Panc1 (cell line): ENCODE results near the gene GUCY2D. TPM values are rescaled to one million over a fixed set of nuclear protein-coding genes. Genes with fewer than 3 reads are reported as not detected.

Source experiments
- ATAC-seq: fragments of 200-7000 bp; cut with Tn5 transposase; 2 replicates; pipeline ENCODE4 v1.9.1; 2020; ENCODE audit warnings: mild to moderate bottlenecking, moderate library complexity
- BruUV-seq: library from RNA; stranded (reverse); fragments of 400-500 nt; replicated peaks from 2 replicates; lab custom pipeline; 2021; lab: Mats Ljungman, UMichigan
- CTCF ChIA-PET: fragments of 300-600 bp; sonication (Branson Sonifier 250); formaldehyde crosslinking; loops from one replicate; lab custom pipeline; 2022; ENCODE audit warnings: antibody characterized with exemption; lab: Charles Lee
- POLR2A ChIA-PET: fragments of 300-600 bp; sonication (Branson Sonifier 250); formaldehyde crosslinking; loops from one replicate; lab custom pipeline; 2022; ENCODE audit warnings: antibody characterized with exemption; lab: Charles Lee
- DNase-seq: peaks from one replicate; pipeline ENCODE4 v3.0.0-alpha.2; 2010; ENCODE audit warnings: low read depth, low spot score
- H3K27ac ChIP-seq: 2 replicates; pipeline ENCODE4 v1.5.1; 2011; ENCODE audit warnings: mild to moderate bottlenecking, low read length, inconsistent platforms
- H3K27me3 ChIP-seq: fragments of 200-500 bp; sonication (Bioruptor generic); 2 replicates; pipeline ENCODE4 v1.6.0; 2014; ENCODE audit warnings: low read length, inconsistent platforms; ENCODE audit not compliant: control insufficient read depth, insufficient read depth
- H3K36me3 ChIP-seq: fragments of 200-500 bp; sonication (Bioruptor generic); 2 replicates; pipeline ENCODE4 v1.5.1; 2014; ENCODE audit warnings: inconsistent platforms, mild to moderate bottlenecking, low read length, moderate library complexity; ENCODE audit not compliant: control insufficient read depth, insufficient read depth
- H3K4me1 ChIP-seq: 2 replicates; pipeline ENCODE4 v1.5.1; 2011; ENCODE audit warnings: inconsistent platforms, mild to moderate bottlenecking, low read length, moderate library complexity; ENCODE audit not compliant: control insufficient read depth, insufficient read depth
- H3K4me3 ChIP-seq, 2 experiments: 2 replicates each; pipeline ENCODE4 v1.5.1; 2011 to 2012; ENCODE audit warnings: low read depth in 2 of 2, low read length in 2 of 2, mild to moderate bottlenecking in 2 of 2, inconsistent platforms in 1 of 2, moderate library complexity in 1 of 2
- H3K9me3 ChIP-seq: fragments of 200-500 bp; sonication (Bioruptor generic); 2 replicates; pipeline ENCODE4 v1.5.1; 2014; ENCODE audit warnings: low read depth, mild to moderate bottlenecking, inconsistent platforms, low read length, moderate library complexity; ENCODE audit not compliant: control insufficient read depth, insufficient read depth
- POLR2AphosphoS5 ChIP-seq: IDR thresholded peaks from 2 replicates; pipeline ENCODE4 v1.6.1; 2012; ENCODE audit warnings: mild to moderate bottlenecking, low read depth, low read length, moderate library complexity
- SIN3A ChIP-seq: IDR thresholded peaks from 2 replicates; pipeline ENCODE4 v1.6.1; 2012; ENCODE audit warnings: low read depth, mild to moderate bottlenecking, low read length, moderate library complexity, borderline replicate concordance; ENCODE audit not compliant: insufficient read depth
- TCF7L2 ChIP-seq: IDR thresholded peaks from 2 replicates; pipeline ENCODE4 v1.6.1; 2011; ENCODE audit warnings: mild to moderate bottlenecking, low read depth, low read length, inconsistent platforms
- in situ Hi-C: cut with HindIII; loops from 2 replicates; pipeline ENCODE4 v1.10.0; 2016; ENCODE audit warnings: low sequenced_read_pairs, low pct_unique_long_range_greater_than_20kb
- intact Hi-C: fragments of 100-400 bp; cut with micrococcal nuclease; formaldehyde crosslinking; loops from one replicate; pipeline ENCODE4 v1.10.0; 2022; ENCODE audit not compliant: unreplicated experiment
- total RNA-seq: library from RNA; stranded (reverse); gene quantifications from one replicate; pipeline ENCODE4 v1.2.1, GENCODE V29; 2021; ENCODE audit not compliant: unreplicated experiment
- TF ChIP-seq, protein P1 (sequence below), 2 experiments: IDR thresholded peaks; 2 replicates each; pipeline ENCODE4 v1.6.1; 2011 to 2012; ENCODE audit warnings: low read depth in 2 of 2, control low read depth in 1 of 2, low read length in 1 of 2, mild to moderate bottlenecking in 1 of 2, moderate library complexity in 1 of 2; ENCODE audit not compliant: insufficient read depth in 1 of 2
- TF ChIP-seq, protein P2 (sequence below): fragments of 450-650 bp; IDR thresholded peaks from 2 replicates; pipeline ENCODE4 v1.5.1; 2017; ENCODE audit warnings: mild to moderate bottlenecking

The GUCY2D gene
- total RNA-seq, 1 experiment from 2014 or later = not detected

DNA sequence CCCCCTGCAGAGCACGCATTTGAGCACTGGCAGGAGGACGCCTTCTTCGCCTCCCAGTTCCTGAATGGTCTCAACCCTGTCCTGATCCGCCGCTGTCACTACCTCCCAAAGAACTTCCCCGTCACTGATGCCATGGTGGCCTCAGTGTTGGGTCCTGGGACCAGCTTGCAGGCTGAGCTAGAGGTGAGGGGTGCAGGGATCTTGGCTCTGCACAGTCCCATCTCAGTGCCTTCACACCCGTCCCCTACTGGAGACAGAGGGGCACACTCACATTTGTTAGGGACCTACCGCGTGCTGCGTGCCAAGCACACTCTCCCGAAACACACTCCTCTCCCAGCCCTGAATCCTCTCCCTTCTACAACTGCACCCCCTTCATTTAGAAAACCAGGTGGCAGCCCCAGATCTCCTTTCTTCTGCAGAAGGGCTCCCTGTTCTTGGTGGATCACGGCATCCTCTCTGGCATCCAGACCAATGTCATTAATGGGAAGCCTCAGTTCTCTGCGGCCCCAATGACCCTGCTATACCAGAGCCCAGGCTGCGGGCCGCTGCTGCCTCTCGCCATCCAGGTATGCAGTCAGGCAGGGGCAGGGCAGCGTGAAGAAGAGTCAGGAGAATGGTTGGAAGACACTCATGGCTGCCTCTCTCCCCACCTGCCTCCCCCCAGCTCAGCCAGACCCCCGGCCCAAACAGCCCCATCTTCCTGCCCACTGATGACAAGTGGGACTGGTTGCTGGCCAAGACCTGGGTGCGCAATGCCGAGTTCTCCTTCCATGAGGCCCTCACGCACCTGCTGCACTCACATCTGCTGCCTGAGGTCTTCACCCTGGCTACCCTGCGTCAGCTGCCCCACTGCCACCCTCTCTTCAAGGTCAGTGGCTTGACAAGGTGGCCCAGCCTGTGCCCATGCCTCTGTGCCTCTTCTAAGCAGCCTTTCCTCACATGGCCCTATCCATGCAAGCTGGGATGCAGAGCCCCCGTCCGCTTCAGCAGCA lies 42.7 kb downstream of the GUCY2D start:
- Histone ChIP-seq H3K36me3 (no peaks in the 10 kb centered on the region), H3K27ac (no peak overlapping the region), H3K9me3 (no peaks in the 10 kb centered on the region), H3K4me3 (no peak overlapping the region), H3K27me3 (no peaks in the 10 kb centered on the region), H3K4me1 (no peaks in the 10 kb centered on the region)
- BruUV-seq = no TSS peak
- intact Hi-C loops (no loop called here), in situ Hi-C loops (no loop called here)
- TF ChIP-seq TCF7L2 (no peak), SIN3A (no peak), POLR2AphosphoS5 (no peak)
- TF ChIP-seq, protein P1, sequence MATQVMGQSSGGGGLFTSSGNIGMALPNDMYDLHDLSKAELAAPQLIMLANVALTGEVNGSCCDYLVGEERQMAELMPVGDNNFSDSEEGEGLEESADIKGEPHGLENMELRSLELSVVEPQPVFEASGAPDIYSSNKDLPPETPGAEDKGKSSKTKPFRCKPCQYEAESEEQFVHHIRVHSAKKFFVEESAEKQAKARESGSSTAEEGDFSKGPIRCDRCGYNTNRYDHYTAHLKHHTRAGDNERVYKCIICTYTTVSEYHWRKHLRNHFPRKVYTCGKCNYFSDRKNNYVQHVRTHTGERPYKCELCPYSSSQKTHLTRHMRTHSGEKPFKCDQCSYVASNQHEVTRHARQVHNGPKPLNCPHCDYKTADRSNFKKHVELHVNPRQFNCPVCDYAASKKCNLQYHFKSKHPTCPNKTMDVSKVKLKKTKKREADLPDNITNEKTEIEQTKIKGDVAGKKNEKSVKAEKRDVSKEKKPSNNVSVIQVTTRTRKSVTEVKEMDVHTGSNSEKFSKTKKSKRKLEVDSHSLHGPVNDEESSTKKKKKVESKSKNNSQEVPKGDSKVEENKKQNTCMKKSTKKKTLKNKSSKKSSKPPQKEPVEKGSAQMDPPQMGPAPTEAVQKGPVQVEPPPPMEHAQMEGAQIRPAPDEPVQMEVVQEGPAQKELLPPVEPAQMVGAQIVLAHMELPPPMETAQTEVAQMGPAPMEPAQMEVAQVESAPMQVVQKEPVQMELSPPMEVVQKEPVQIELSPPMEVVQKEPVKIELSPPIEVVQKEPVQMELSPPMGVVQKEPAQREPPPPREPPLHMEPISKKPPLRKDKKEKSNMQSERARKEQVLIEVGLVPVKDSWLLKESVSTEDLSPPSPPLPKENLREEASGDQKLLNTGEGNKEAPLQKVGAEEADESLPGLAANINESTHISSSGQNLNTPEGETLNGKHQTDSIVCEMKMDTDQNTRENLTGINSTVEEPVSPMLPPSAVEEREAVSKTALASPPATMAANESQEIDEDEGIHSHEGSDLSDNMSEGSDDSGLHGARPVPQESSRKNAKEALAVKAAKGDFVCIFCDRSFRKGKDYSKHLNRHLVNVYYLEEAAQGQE (IDR thresholded peaks at IDR 0.05; ENCODE audit: insufficient read depth in 1 of 2, low read depth in 2 of 2, low read length in 1 of 2) = no peak
- TF ChIP-seq, protein P2, sequence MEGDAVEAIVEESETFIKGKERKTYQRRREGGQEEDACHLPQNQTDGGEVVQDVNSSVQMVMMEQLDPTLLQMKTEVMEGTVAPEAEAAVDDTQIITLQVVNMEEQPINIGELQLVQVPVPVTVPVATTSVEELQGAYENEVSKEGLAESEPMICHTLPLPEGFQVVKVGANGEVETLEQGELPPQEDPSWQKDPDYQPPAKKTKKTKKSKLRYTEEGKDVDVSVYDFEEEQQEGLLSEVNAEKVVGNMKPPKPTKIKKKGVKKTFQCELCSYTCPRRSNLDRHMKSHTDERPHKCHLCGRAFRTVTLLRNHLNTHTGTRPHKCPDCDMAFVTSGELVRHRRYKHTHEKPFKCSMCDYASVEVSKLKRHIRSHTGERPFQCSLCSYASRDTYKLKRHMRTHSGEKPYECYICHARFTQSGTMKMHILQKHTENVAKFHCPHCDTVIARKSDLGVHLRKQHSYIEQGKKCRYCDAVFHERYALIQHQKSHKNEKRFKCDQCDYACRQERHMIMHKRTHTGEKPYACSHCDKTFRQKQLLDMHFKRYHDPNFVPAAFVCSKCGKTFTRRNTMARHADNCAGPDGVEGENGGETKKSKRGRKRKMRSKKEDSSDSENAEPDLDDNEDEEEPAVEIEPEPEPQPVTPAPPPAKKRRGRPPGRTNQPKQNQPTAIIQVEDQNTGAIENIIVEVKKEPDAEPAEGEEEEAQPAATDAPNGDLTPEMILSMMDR = no peak
- no peak for DNase-seq
- CTCF ChIA-PET = no interaction called here
- no peak for ATAC-seq
- POLR2A ChIA-PET = no interaction called here

DNA sequence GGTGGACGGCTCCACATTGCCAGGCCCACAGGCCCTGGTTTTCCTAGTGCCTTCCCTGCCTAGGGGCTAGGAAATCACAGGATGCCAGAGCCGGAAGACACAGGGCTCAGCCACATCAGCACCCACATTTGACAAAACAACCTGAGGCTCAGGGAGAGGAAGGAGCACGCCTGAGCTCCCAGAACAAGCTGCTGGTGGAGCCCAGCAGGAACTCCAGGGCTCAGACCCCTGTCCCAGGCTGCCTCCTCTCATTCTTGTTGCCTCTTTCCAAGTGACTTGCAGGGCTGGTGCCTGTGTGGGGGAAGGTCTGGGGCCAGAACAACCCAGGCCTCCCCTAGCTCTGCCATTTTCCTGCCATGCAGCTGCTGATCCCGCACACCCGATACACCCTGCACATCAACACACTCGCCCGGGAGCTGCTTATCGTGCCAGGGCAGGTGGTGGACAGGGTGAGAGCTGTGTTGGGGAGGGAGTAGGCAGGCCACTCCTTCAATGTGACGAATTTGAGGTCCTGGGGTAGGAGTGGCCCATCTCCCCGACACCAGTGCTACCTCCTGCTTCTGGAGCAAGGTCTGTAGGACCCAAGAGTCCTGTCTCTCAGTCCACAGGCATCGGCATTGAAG lies 44.0 kb downstream of the GUCY2D start:
- Histone ChIP-seq H3K4me3 (no peak overlapping the region), H3K27ac (no peak overlapping the region), H3K36me3 (no peaks in the 10 kb centered on the region), H3K4me1 (no peaks in the 10 kb centered on the region), H3K9me3 (no peaks in the 10 kb centered on the region), H3K27me3 (no peaks in the 10 kb centered on the region)
- intact Hi-C loops = no loop called here
- no peak for ATAC-seq
- POLR2A ChIA-PET = no interaction called here
- BruUV-seq = no TSS peak
- in situ Hi-C loops = no loop called here
- no peak for DNase-seq
- CTCF ChIA-PET = interaction anchor here (0.6 kb wide), 1 partner anchor 248 kb away, joined by 3 read pairs; no protein-coding TSS in a partner anchor
- TF ChIP-seq SIN3A (no peak), TCF7L2 (no peak), POLR2AphosphoS5 (no peak)
- TF ChIP-seq, protein P1 (IDR thresholded peaks at IDR 0.05; ENCODE audit: insufficient read depth in 1 of 2, low read depth in 2 of 2, low read length in 1 of 2) = no peak
- TF ChIP-seq, protein P2 = no peak
